VCaP (cell line): Measurements from ENCODE around the gene PPP2CA.
A peak's percentile ranks its signal among the peaks of the same experiment; 100 is the strongest.

Source experiments
- H3K27ac ChIP-seq: fragments of 450-650 bp; 2 replicates; pipeline ENCODE4 v1.5.1; 2017
- CTCF ChIP-seq: fragments of 450-650 bp; conservative IDR thresholded peaks from 2 replicates; pipeline ENCODE4 v1.5.1; 2017; ENCODE audit warnings: mild to moderate bottlenecking, moderate library complexity

Gene PPP2CA

GRCh38 chr5:134236820-134237219, 10.9 kb upstream of the PPP2CA start:
- H3K27ac ChIP-seq = no peak overlapping the region
- TF ChIP-seq CTCF = no peak

GRCh38 chr5:134236318-134236717, 10.4 kb upstream of the PPP2CA start:
- H3K27ac ChIP-seq = no peak overlapping the region
- TF ChIP-seq CTCF = no peak

- no peak for TF ChIP-seq CTCF
- H3K27ac ChIP-seq = no peak overlapping the region
Measured at GRCh38 chr5:134228624-134229023, 2.8 kb upstream of the PPP2CA start.

- no peak overlapping the region for H3K27ac ChIP-seq
- no peak for TF ChIP-seq CTCF
Measured at GRCh38 chr5:134227776-134228175, 1.9 kb upstream of the PPP2CA start.

GRCh38 chr5:134227259-134227658, 1.4 kb upstream of the PPP2CA start:
- H3K27ac ChIP-seq = peak overlapping the region; percentile 99
- TF ChIP-seq CTCF = no peak

GRCh38 chr5:134226441-134227192, 744 bp upstream of the PPP2CA start:
- no peak for TF ChIP-seq CTCF
- peak overlapping the region; percentile 99 for H3K27ac ChIP-seq

- 0 out of 2 replicates have a peak, but pooled peaks have one; percentile 15 for TF ChIP-seq CTCF
- H3K27ac ChIP-seq = peak overlapping the region; percentile 99
Measured at GRCh38 chr5:134224888-134225779, 739 bp downstream of the PPP2CA start.
